ENCODE results near the gene GANC. TPM values are rescaled to one million over a fixed set of nuclear protein-coding genes. Genes with fewer than 3 reads are reported as not detected.

GANC gene
- total and polyA plus RNA-seq, 2 donors from 2014 or later, result 11.3 to 40.4 TPM

DNA sequence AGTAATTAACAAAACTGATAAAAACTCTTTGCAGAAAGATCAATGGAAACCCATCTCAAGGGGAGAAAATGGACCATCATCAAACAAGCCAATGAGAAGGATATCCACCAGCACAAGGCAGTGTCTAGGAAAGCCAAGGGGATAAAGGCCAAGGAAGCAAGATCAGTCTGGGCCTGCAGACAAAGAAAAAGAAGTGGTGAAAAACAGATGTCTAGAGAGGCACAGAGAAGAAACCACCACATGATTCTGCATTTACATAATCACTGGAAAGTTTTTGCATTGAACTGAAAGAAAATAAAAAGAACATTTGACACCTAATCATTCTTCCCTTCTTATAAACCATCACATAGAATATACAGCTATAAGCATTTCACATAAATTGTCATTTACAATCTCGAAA lies 41.9 kb upstream of the GANC start:
- FAIRE-seq, result no peak
- TF ChIP-seq, protein P1, sequence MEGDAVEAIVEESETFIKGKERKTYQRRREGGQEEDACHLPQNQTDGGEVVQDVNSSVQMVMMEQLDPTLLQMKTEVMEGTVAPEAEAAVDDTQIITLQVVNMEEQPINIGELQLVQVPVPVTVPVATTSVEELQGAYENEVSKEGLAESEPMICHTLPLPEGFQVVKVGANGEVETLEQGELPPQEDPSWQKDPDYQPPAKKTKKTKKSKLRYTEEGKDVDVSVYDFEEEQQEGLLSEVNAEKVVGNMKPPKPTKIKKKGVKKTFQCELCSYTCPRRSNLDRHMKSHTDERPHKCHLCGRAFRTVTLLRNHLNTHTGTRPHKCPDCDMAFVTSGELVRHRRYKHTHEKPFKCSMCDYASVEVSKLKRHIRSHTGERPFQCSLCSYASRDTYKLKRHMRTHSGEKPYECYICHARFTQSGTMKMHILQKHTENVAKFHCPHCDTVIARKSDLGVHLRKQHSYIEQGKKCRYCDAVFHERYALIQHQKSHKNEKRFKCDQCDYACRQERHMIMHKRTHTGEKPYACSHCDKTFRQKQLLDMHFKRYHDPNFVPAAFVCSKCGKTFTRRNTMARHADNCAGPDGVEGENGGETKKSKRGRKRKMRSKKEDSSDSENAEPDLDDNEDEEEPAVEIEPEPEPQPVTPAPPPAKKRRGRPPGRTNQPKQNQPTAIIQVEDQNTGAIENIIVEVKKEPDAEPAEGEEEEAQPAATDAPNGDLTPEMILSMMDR (IDR thresholded peaks at IDR 0.05; ENCODE audit: borderline replicate concordance, extremely low read depth, insufficient read depth), result no peak
- H3K27me3 ChIP-seq (ENCODE audit: control insufficient read depth, insufficient read depth, low read length), result no peaks in the 10 kb centered on the region
- H3K4me3 ChIP-seq (ENCODE audit: low read length in 3 of 3), result no peak overlapping the region
- DNase-seq, result no peak
- H3K9ac ChIP-seq (ENCODE audit: low read length in 3 of 3), result no peak overlapping the region
- peaks cover 2 to 28% (median 21%) of the 10 kb centered on the region in 3 donors for H3K36me3 ChIP-seq (ENCODE audit: control insufficient read depth in 2 of 3, insufficient read depth in 3 of 3, low read length in 3 of 3)
- H3K27ac ChIP-seq (ENCODE audit: low read depth in 2 of 2, low read length in 2 of 2), result no peak overlapping the region
- no peaks in the 10 kb centered on the region for H3K9me3 ChIP-seq (ENCODE audit: control insufficient read depth in 2 of 3, insufficient read depth in 1 of 3, low read length in 3 of 3)
- intact Hi-C loops (cut with DNase I), result no loop called here
- H3K4me1 ChIP-seq (ENCODE audit: control insufficient read depth in 2 of 3, insufficient read depth in 2 of 3, low read depth in 1 of 3, low read length in 3 of 3), result no peaks in the 10 kb centered on the region

DNA sequence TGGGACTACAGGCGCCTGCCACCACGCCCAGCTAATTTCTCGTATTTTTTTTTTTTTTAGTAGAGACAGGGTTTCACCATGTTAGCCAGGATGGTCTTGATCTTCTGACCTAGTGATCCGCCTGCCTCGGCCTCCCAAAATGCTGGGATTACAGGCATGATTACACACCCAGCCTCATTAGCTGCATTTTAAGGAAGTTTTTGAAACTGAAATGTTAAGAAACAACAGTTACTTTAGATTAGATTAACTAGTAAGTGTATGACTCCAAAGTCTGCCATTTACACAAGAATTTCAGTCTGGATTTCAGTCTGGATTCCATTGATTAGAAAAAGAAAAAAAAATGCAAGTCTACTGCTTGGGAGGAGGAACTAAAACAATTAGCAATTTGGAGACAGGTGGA lies 40.4 kb upstream of the GANC start:
- Histone ChIP-seq H3K4me3 (ENCODE audit: low read length in 3 of 3) (no peak overlapping the region), H3K4me1 (ENCODE audit: control insufficient read depth in 2 of 3, insufficient read depth in 2 of 3, low read depth in 1 of 3, low read length in 3 of 3) (no peaks in the 10 kb centered on the region), H3K9me3 (ENCODE audit: control insufficient read depth in 2 of 3, insufficient read depth in 1 of 3, low read length in 3 of 3) (no peaks in the 10 kb centered on the region), H3K27ac (ENCODE audit: low read depth in 2 of 2, low read length in 2 of 2) (no peak overlapping the region), H3K36me3 (ENCODE audit: control insufficient read depth in 2 of 3, insufficient read depth in 3 of 3, low read length in 3 of 3) (peaks cover 3 to 28% (median 17%) of the 10 kb centered on the region in 3 donors), H3K27me3 (ENCODE audit: control insufficient read depth, insufficient read depth, low read length) (no peaks in the 10 kb centered on the region), H3K9ac (ENCODE audit: low read length in 3 of 3) (no peak overlapping the region)
- DNase-seq (no peak), FAIRE-seq (no peak)
- intact Hi-C loops (cut with DNase I), result no loop called here
- TF ChIP-seq, protein P1 (IDR thresholded peaks at IDR 0.05; ENCODE audit: borderline replicate concordance, extremely low read depth, insufficient read depth), result no peak

GRCh38 chr15:42233107-42233506 lies 39.9 kb upstream of the GANC start:
- intact Hi-C loops (cut with DNase I), result no loop called here
- Histone ChIP-seq H3K27me3 (ENCODE audit: control insufficient read depth, insufficient read depth, low read length) (no peaks in the 10 kb centered on the region), H3K27ac (ENCODE audit: low read depth in 2 of 2, low read length in 2 of 2) (no peak overlapping the region), H3K9ac (ENCODE audit: low read length in 3 of 3) (no peak overlapping the region), H3K4me1 (ENCODE audit: control insufficient read depth in 2 of 3, insufficient read depth in 2 of 3, low read depth in 1 of 3, low read length in 3 of 3) (no peaks in the 10 kb centered on the region), H3K4me3 (ENCODE audit: low read length in 3 of 3) (no peak overlapping the region), H3K36me3 (ENCODE audit: control insufficient read depth in 2 of 3, insufficient read depth in 3 of 3, low read length in 3 of 3) (peaks cover 3 to 32% (median 17%) of the 10 kb centered on the region in 3 donors), H3K9me3 (ENCODE audit: control insufficient read depth in 2 of 3, insufficient read depth in 1 of 3, low read length in 3 of 3) (no peaks in the 10 kb centered on the region)
- FAIRE-seq (no peak), DNase-seq (no peak)
- TF ChIP-seq, protein P1 (IDR thresholded peaks at IDR 0.05; ENCODE audit: borderline replicate concordance, extremely low read depth, insufficient read depth), result no peak

All from kidney (tissue), 14 donors.